Measurements from ENCODE around the gene RABGAP1L.
"Not testable (repeated sequence)": the region's sequence is repeated elsewhere in the genome, so short reads cannot be mapped to it uniquely, and the experiment has no call there.

Gene RABGAP1L

GRCh38 chr1:174445817-174446216, 286.5 kb downstream of the RABGAP1L start:
- in situ Hi-C loops (cut with HindIII; ENCODE audit: low pct_unique_long_range_greater_than_20kb, low sequenced_read_pairs), result no loop called here
- no peak for TF ChIP-seq JUND (IDR thresholded peaks at IDR 0.05; ENCODE audit: low read depth)
- DNase-seq (ENCODE audit: low read depth in 1 of 2, low spot score in 1 of 2), result no peak

GRCh38 chr1:174447866-174448530, 288.7 kb downstream of the RABGAP1L start, which contains the start of gene GPR52:
Gene GPR52 (plus strand): TSS chr1:174447964. CDS start chr1:174448112, 148 bp downstream.
- DNase-seq (ENCODE audit: low read depth in 1 of 2, low spot score in 1 of 2), result no peak
- in situ Hi-C loops (cut with HindIII; ENCODE audit: low pct_unique_long_range_greater_than_20kb, low sequenced_read_pairs), result no loop called here
- TF ChIP-seq JUND (IDR thresholded peaks at IDR 0.05; ENCODE audit: low read depth), result no peak

- in situ Hi-C loops (cut with HindIII; ENCODE audit: low pct_unique_long_range_greater_than_20kb, low sequenced_read_pairs), result no loop called here
- DNase-seq (ENCODE audit: low read depth in 1 of 2, low spot score in 1 of 2), result no peak
- no peak for TF ChIP-seq JUND (IDR thresholded peaks at IDR 0.05; ENCODE audit: low read depth)
Measured at GRCh38 chr1:174448531-174448883, 289.2 kb downstream of the RABGAP1L start.

GRCh38 chr1:174448974-174449373, 289.7 kb downstream of the RABGAP1L start:
- no peak for TF ChIP-seq JUND (IDR thresholded peaks at IDR 0.05; ENCODE audit: low read depth)
- in situ Hi-C loops (cut with HindIII; ENCODE audit: low pct_unique_long_range_greater_than_20kb, low sequenced_read_pairs), result no loop called here
- DNase-seq (ENCODE audit: low read depth in 1 of 2, low spot score in 1 of 2), result no peak

- DNase-seq (ENCODE audit: low read depth in 1 of 2, low spot score in 1 of 2), result no peak
- in situ Hi-C loops (cut with HindIII; ENCODE audit: low pct_unique_long_range_greater_than_20kb, low sequenced_read_pairs), result no loop called here
- TF ChIP-seq JUND (IDR thresholded peaks at IDR 0.05; ENCODE audit: low read depth), result no peak
Measured at GRCh38 chr1:174451408-174451807, 292.1 kb downstream of the RABGAP1L start.

GRCh38 chr1:174465855-174466254, 306.5 kb downstream of the RABGAP1L start:
- in situ Hi-C loops (cut with HindIII; ENCODE audit: low pct_unique_long_range_greater_than_20kb, low sequenced_read_pairs), result no loop called here
- TF ChIP-seq JUND (IDR thresholded peaks at IDR 0.05; ENCODE audit: low read depth), result no peak
- no peak for DNase-seq (ENCODE audit: low read depth in 1 of 2, low spot score in 1 of 2)

- in situ Hi-C loops (cut with HindIII; ENCODE audit: low pct_unique_long_range_greater_than_20kb, low sequenced_read_pairs), result no loop called here
Measured at GRCh38 chr1:174466607-174467006, 307.3 kb downstream of the RABGAP1L start.

GRCh38 chr1:174469052-174469451, 309.7 kb downstream of the RABGAP1L start:
- no peak for TF ChIP-seq JUND (IDR thresholded peaks at IDR 0.05; ENCODE audit: low read depth)
- no peak for DNase-seq (ENCODE audit: low read depth in 1 of 2, low spot score in 1 of 2)
- in situ Hi-C loops (cut with HindIII; ENCODE audit: low pct_unique_long_range_greater_than_20kb, low sequenced_read_pairs), result no loop called here

More at GRCh38 chr1:174466607-174467006, 307.3 kb downstream of the RABGAP1L start:
- no peak for DNase-seq (ENCODE audit: low read depth in 1 of 2, low spot score in 1 of 2)
- no peak for TF ChIP-seq JUND (IDR thresholded peaks at IDR 0.05; ENCODE audit: low read depth)

GRCh38 chr1:174469687-174470086, 310.4 kb downstream of the RABGAP1L start:
- in situ Hi-C loops (cut with HindIII; ENCODE audit: low pct_unique_long_range_greater_than_20kb, low sequenced_read_pairs), result no loop called here
- DNase-seq (ENCODE audit: low read depth in 1 of 2, low spot score in 1 of 2), result no peak
- TF ChIP-seq JUND (IDR thresholded peaks at IDR 0.05; ENCODE audit: low read depth), result no peak

- no peak for TF ChIP-seq JUND (IDR thresholded peaks at IDR 0.05; ENCODE audit: low read depth)
- DNase-seq (ENCODE audit: low read depth in 1 of 2, low spot score in 1 of 2), result no peak
- in situ Hi-C loops (cut with HindIII; ENCODE audit: low pct_unique_long_range_greater_than_20kb, low sequenced_read_pairs), result no loop called here
Measured at GRCh38 chr1:174479281-174479680, 320.0 kb downstream of the RABGAP1L start.

GRCh38 chr1:174480324-174480723, 321.0 kb downstream of the RABGAP1L start:
- no peak for DNase-seq (ENCODE audit: low read depth in 1 of 2, low spot score in 1 of 2)
- TF ChIP-seq JUND (IDR thresholded peaks at IDR 0.05; ENCODE audit: low read depth), result no peak
- in situ Hi-C loops (cut with HindIII; ENCODE audit: low pct_unique_long_range_greater_than_20kb, low sequenced_read_pairs), result no loop called here

GRCh38 chr1:174491606-174492005, 332.3 kb downstream of the RABGAP1L start:
- in situ Hi-C loops (cut with HindIII; ENCODE audit: low pct_unique_long_range_greater_than_20kb, low sequenced_read_pairs), result no loop called here
- no peak for TF ChIP-seq JUND (IDR thresholded peaks at IDR 0.05; ENCODE audit: low read depth)
- no peak for DNase-seq (ENCODE audit: low read depth in 1 of 2, low spot score in 1 of 2)

- peak in 1 of 2 experiments; percentile 27 for DNase-seq (ENCODE audit: low read depth in 1 of 2, low spot score in 1 of 2)
- TF ChIP-seq JUND (IDR thresholded peaks at IDR 0.05; ENCODE audit: low read depth), result no peak
- in situ Hi-C loops (cut with HindIII; ENCODE audit: low pct_unique_long_range_greater_than_20kb, low sequenced_read_pairs), result no loop called here
Measured at GRCh38 chr1:174497478-174497877, 338.2 kb downstream of the RABGAP1L start.

GRCh38 chr1:174516755-174517154, 357.4 kb downstream of the RABGAP1L start:
- DNase-seq (ENCODE audit: low read depth in 1 of 2, low spot score in 1 of 2); in situ Hi-C loops (cut with HindIII; ENCODE audit: low pct_unique_long_range_greater_than_20kb, low sequenced_read_pairs): not testable (repeated sequence)
